ENCODE data around the gene RC3H1. TPM values are rescaled to one million over a fixed set of nuclear protein-coding genes. Genes with fewer than 3 reads are reported as not detected.
"Not testable (repeated sequence)": the region's sequence is repeated elsewhere in the genome, so short reads cannot be mapped to it uniquely, and the experiment has no call there.

Gene RC3H1
- total and polyA plus RNA-seq, 2 of the 8 experiments (the other 6 are each of a cell fraction or from before 2014, with no cell fraction given), result 7.4 to 32.2 TPM

DNA sequence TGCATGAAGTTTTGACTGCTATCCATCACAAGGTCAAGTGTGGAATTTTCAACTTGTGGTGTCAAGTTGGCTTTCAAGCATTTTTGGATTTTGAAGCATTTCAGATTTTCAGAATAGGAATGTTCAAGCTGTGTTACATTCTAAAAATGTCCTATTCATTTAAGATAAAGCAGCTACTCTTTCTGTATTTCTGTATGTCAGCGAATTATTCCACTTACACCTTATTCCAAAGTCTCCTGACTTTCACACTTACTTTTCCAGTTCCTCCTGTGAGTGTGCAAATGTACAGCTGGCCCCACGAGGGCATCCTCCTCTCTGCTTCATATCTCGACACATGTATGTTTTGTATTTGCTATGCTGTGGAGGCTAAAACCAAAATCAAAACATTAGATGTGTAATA, 51.9 kb downstream of the RC3H1 start (continued):
- TF ChIP-seq EGR1 (IDR thresholded peaks at IDR 0.05; ENCODE audit: borderline replicate concordance, low read depth, low read length) (no peak), RFX5 (IDR thresholded peaks at IDR 0.05; ENCODE audit: borderline replicate concordance, low read depth, low read length) (no peak), SUZ12 (IDR thresholded peaks at IDR 0.05; ENCODE audit: low read length) (no peak), RNF2 (IDR thresholded peaks at IDR 0.05; ENCODE audit: borderline replicate concordance, low read depth, low read length, missing control alignments, poor library complexity, severe bottlenecking) (no peak)
- TF ChIP-seq, protein P1, sequence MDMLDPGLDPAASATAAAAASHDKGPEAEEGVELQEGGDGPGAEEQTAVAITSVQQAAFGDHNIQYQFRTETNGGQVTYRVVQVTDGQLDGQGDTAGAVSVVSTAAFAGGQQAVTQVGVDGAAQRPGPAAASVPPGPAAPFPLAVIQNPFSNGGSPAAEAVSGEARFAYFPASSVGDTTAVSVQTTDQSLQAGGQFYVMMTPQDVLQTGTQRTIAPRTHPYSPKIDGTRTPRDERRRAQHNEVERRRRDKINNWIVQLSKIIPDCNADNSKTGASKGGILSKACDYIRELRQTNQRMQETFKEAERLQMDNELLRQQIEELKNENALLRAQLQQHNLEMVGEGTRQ (IDR thresholded peaks at IDR 0.05; ENCODE audit: low read length), result no peak

DNA sequence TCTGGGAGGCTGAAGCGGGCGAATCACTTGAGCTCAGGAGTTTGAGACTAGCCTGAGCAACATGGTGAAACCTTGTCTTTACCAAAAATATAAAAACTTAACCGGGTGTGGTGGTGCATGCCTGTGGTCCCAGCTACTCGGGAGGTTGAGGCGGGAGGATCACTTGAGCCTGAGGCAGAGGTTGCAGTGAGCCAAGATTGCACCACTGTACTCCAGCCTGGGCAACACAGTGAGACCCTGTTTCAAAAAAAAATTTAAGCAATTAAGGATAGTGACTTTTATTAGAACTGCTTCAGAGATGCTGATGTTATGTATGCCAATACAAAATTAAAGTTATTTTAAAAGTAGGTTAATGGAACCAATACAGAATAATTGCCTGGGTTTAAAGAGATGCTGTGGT, 56.3 kb downstream of the RC3H1 start:
- H2BK15ac ChIP-seq (ENCODE audit: low read length); H2BK120ac ChIP-seq (replicated peaks; ENCODE audit: low read depth, low read length); H2BK12ac ChIP-seq (ENCODE audit: low read depth, low read length); H3K9me3 ChIP-seq (ENCODE audit: insufficient read depth in 2 of 2, low read depth in 1 of 2, low read length in 1 of 2); H4K91ac ChIP-seq (replicated peaks; ENCODE audit: insufficient read length, low read length); H3K79me2 ChIP-seq (ENCODE audit: control insufficient read depth in 1 of 2, insufficient read depth in 2 of 2, low read length in 2 of 2); H3K18ac ChIP-seq (ENCODE audit: extremely low read depth, low read length); H3K56ac ChIP-seq (replicated peaks; ENCODE audit: insufficient read length, low read depth, low read length); H3K27ac ChIP-seq (ENCODE audit: low read depth, low read length); H2AK5ac ChIP-seq (ENCODE audit: low read depth, low read length); H2AFZ ChIP-seq (ENCODE audit: low read length); H3K4me3 ChIP-seq (ENCODE audit: extremely low read depth in 1 of 4, insufficient read depth in 2 of 4, low read depth in 3 of 4, low read length in 4 of 4); H3K23ac ChIP-seq (ENCODE audit: insufficient read length); FAIRE-seq; H3K4me1 ChIP-seq (replicated peaks in 1 of 4; ENCODE audit: control insufficient read depth in 3 of 4, insufficient read depth in 4 of 4, low read length in 3 of 4); H3K27me3 ChIP-seq (replicated peaks in 1 of 4; ENCODE audit: control insufficient read depth in 3 of 4, extremely low read depth in 1 of 4, insufficient read depth in 3 of 4, low read length in 3 of 4); H3K79me1 ChIP-seq (ENCODE audit: low read depth, low read length); H2BK5ac ChIP-seq (ENCODE audit: low read depth, low read length); H4K8ac ChIP-seq (ENCODE audit: extremely low read depth, insufficient read depth, low read length); H3K14ac ChIP-seq (ENCODE audit: insufficient read length); H2BK20ac ChIP-seq (ENCODE audit: low read length); H3K4ac ChIP-seq (replicated peaks; ENCODE audit: insufficient read length, low read depth, low read length); H4K20me1 ChIP-seq (replicated peaks in 1 of 2; ENCODE audit: control insufficient read depth in 1 of 2, insufficient read depth in 2 of 2, low read length in 2 of 2); H3K9ac ChIP-seq (replicated peaks in 1 of 4; ENCODE audit: extremely low read depth in 1 of 4, low read depth in 3 of 4, low read length in 3 of 4); H3K4me2 ChIP-seq (ENCODE audit: insufficient read depth in 1 of 2, low read depth in 2 of 2, low read length in 2 of 2); H3K23me2 ChIP-seq (ENCODE audit: low read depth, low read length); H4K5ac ChIP-seq (ENCODE audit: insufficient read length, low read depth, low read length); DNase-seq (ENCODE audit: low read depth in 1 of 2, low spot score in 2 of 2): not testable (repeated sequence)
- POLR2A ChIA-PET (ENCODE audit: partially characterized antibody), result interaction anchor here (0.6 to 3.6 kb wide), 2 partner anchors 98 to 101 kb away, joined by 3 to 10 read pairs; partner anchors contain the start of genes GAS5 and ZBTB37
- 98% methylated on average over 5 of the region's 5 CpGs; no CpG with 5 or more reads in 1 of the 2 experiments for WGBS, 2 experiments (ENCODE audit: extremely low coverage in 1 of 2, insufficient coverage in 1 of 2, insufficient read length in 1 of 2, insufficient replicate concordance in 2 of 2, low coverage in 1 of 2, low lambda C conversion rate in 2 of 2, missing lambda C conversion rate in 1 of 2)
- peaks cover 11 to 69% (median 34%) of the 10 kb centered on the region in 4 experiments for H3K36me3 ChIP-seq (ENCODE audit: control insufficient read depth in 2 of 4, insufficient read depth in 4 of 4, low read length in 3 of 4)
- CTCF ChIA-PET (ENCODE audit: partially characterized antibody), result interaction anchor here (0.7 to 0.9 kb wide), 4 partner anchors 31 to 253 kb away, joined by 3 read pairs; no protein-coding TSS in a partner anchor

Data from H1 (cell line).